CD4-positive, alpha-beta T cell treated with Interleukin-21 for 1 hour (primary cell): ENCODE results near the gene NBPF3.
"Not testable (repeated sequence)": the region's sequence is repeated elsewhere in the genome, so short reads cannot be mapped to it uniquely, and the experiment has no call there.

Experiments
- DNase-seq: peaks from one replicate; pipeline ENCODE4 v3.0.0-alpha.2; 2020

The NBPF3 gene

DNA sequence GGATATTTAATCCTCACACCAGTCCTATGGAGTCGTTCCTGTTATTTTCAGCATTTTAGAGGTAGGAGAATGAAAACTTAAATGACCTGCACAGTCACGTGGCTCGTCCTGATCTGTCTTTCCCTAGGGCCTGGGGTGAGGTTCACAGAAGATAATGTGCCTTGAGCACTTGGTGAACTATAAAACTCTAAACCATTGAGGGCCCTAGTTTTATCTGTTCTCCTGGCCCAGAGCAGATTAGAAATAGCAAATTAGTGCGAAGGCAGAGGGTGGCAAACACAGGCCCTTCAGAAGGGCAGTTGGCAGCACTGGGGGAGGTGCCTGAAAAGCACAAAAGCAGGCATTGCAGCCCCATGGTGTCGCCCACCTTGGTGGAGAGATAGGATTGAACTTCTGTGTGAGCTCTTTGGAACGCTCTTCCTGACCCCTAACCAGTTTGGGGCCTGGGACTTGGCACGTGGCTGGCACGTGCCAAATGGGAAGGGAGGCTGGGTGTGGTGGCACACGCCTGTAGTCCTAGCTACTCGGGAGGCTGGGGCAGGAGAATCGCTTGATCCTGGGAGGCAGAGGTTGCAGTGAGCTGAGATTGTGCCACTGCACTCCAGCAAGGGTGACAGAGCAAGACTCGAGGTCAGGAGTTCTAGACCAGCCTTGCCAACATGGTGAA, 1.2 kb upstream of the NBPF3 start:
- DNase-seq = not testable (repeated sequence)

DNA sequence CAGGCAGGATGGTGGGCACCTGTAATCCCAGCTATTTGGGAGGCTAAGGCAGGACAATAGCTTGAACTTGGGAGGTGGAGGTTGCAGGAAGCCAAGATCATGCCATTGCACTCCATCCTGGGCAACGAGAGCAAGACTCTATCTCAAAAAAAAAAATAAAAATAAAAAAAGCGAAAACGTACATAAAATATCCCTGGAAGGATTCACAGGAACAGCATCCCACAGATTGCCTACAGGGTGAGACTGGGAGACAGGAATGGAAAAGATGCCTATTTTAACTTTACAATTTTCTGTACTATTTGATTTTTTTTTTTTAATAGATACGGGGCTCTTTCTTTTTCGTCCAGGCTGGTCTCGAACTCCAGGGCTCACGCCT, 604 bp upstream of the NBPF3 start:
- no peak for DNase-seq

- DNase-seq = peak; percentile 17
Observed at GRCh38 chr1:21440630-21441125, 741 bp downstream of the NBPF3 start.

DNA sequence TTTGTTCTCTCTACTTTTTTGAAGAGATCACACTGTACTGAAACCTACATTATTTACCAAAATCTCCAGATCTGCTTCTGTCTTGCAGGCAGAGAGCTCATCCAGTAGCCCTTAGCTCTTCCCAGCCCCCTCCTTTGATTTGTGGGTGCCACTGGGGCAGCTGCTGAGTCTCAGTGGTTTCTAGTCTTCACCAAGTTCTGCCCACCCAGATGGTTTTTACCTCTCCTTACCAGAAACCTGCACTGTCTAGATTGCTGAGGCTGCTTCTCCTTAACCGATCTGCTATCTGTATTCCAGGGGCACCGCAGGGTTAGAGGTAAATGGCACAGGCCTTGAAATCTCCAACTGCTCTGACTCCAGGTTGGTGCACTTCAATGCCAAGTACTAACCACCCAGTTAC, 6.7 kb downstream of the NBPF3 start:
- not testable (repeated sequence) for DNase-seq

DNA sequence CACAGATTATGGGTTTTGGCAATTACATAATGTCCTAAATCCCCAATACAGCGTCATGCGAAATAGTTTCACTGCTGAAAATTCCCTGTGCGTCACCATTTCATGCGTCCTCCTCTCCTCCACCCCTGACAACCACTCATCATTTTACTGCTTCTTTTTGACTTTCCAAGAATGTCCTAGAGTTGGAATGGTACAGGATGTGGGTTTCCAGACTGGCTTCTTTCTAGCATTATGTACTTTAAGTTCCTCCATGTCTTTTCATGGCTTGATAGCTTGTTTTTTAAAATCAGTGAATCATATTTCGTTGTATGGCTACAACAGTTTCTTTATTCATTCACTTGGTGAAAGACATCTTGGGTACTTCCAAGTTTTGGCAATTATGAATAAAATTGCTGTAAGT, 7.4 kb downstream of the NBPF3 start:
- no peak for DNase-seq

- DNase-seq = no peak
Observed at GRCh38 chr1:21449906-21450305, 10.0 kb downstream of the NBPF3 start.

GRCh38 chr1:21451212-21451611, 11.3 kb downstream of the NBPF3 start:
- no peak for DNase-seq

DNA sequence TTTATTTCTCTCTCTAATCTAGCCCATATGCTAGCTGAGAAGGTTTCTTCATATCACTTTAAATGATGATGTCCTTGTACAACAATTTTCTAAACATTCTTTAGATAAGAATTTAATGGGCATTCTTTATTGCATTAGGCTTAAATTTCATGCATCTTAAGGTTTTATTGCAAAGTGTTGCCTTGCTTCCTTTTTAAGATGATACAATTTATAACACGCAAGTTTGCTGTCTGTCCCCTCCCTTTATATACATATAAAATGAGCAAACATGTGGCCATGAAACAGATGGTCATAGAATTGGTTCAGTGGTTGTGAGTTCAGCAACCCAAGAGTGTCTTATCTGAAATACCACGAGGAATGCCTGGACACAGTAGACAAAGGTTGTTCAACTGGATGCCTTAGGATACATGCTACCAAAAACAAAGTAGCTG, 12.1 kb downstream of the NBPF3 start:
- DNase-seq = no peak

- DNase-seq = not testable (repeated sequence)
Observed at GRCh38 chr1:21453964-21454614, 14.2 kb downstream of the NBPF3 start.

- DNase-seq = not testable (repeated sequence)
Observed at GRCh38 chr1:21454904-21455303, 15.0 kb downstream of the NBPF3 start.

- no peak for DNase-seq
Observed at GRCh38 chr1:21457654-21458053, 17.7 kb downstream of the NBPF3 start.

DNA sequence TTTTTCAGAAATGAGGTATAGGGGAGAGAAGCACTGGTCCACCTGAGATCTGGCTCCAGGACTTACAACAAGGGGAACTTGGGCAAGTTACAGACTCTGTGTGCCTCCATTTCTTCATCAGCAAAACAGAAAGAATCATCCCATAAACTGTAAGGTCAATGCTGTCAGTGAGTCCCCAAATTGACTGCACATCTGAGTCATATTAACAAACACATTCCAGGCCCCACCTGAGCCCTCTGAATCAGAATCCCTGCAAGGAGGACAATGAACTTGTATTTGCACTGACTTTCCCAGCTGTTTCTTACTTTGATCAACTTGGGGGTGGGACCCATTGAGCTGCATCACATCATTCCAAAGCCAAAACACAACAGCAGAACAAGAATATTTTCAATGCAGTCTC, 25.2 kb downstream of the NBPF3 start:
- not testable (repeated sequence) for DNase-seq

GRCh38 chr1:21467946-21468345, 28.0 kb downstream of the NBPF3 start:
- not testable (repeated sequence) for DNase-seq

DNA sequence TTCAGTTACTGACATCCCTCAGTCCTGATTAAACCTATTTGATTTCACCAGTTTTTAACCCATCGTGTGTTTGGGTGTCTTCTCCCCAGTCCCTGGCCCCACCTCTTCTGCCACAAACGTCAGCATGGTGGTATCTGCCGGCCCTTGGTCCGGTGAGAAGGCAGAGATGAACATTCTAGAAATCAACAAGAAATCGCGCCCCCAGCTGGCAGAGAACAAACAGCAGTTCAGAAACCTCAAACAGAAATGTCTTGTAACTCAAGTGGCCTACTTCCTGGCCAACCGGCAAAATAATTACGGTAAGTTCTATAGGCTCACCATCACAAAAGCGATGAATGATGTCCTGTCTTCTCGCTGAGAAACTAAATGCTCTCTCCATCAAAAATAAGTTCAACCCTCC, 28.7 kb downstream of the NBPF3 start:
- DNase-seq = peak; percentile 15

DNA sequence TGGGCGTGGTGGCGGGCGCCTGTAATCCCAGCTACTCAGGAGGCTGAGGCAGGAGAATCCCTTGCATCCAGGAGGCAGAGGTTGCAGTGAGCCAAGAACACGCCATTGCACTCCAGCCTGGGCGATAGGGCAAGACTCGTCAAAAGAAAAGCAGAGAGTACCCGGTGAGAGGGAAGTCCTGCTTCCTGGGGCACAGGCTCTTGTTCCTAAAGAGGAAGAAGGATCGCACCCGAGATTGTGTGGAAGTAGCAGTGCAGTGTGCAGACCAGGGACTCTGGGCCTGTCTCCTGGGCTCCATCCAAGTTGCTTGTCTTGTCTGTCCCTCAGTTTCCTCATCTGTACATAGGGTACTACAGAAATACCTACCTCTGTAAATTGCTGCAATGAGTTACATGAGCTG, 29.6 kb downstream of the NBPF3 start:
- no peak for DNase-seq

GRCh38 chr1:21472861-21473260, 32.9 kb downstream of the NBPF3 start:
- no peak for DNase-seq

- no peak for DNase-seq
Observed at GRCh38 chr1:21478356-21478755, 38.4 kb downstream of the NBPF3 start.

- not testable (repeated sequence) for DNase-seq
Observed at GRCh38 chr1:21483881-21484280, 43.9 kb downstream of the NBPF3 start.

DNA sequence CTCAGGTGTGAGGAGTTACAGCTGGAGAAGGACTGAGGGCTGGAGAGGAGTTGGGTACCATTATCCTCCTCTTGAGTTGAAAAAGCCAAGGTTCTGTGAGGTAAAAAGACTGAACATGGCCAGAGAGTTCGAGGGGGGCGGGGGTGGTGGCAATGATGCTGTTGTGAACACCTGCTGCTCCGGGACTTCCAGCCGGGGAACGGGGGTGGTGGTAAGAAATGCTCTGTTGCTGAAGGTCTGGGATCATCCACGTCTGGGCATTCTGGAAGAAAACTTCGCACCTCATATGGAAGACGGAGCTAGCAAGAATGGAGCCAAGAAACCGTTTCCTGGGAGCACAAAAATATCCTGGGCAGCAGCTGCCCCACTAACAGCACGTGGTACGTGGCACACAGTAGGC, 49.2 kb downstream of the NBPF3 start:
- DNase-seq = no peak

DNA sequence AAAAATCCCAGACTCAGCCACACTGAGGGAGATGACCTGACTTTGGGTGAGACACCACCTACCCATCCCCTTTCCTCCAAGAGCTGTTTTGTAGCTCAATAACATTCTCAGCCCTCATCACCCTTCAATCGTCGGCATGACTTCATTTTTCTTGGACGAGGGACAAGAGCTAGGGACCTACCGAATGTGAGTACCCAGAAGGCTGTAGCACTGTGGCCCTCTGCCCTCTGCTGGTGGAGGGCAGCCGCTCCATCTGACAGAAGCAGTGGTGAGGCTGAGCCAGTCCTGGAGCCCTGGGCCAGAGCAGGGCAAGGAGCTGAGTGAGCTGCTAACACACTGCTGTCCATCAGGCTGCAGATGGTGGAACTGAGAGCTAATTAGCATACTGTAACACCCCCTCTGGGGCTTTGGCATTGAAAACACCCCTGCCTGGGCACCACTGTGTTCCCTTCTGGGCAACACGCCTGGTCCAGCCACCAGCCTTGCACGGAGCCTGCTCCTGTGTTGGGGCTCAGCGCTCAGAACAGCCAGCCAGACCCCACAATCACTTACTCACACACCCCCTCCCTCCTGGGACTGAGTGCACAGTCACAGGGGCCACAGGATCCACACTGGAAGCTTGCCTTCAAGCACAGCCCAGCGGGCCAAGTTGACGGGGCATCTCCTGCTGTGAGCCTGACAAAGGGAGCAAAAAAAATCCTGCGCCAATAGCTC, 51.0 kb downstream of the NBPF3 start:
- DNase-seq = no peak

- DNase-seq = no peak
Observed at GRCh38 chr1:21491488-21492355, 51.8 kb downstream of the NBPF3 start.

- DNase-seq = no peak
Observed at GRCh38 chr1:21492356-21492625, 52.4 kb downstream of the NBPF3 start.

- no peak for DNase-seq
Observed at GRCh38 chr1:21494196-21494595, 54.3 kb downstream of the NBPF3 start.
